ENCODE results near the gene HNRNPUL2. TPM values are rescaled to one million over a fixed set of nuclear protein-coding genes. Genes with fewer than 3 reads are reported as not detected.
A peak's percentile ranks its signal among the peaks of the same experiment; 100 is the strongest.

The HNRNPUL2 gene
- total and polyA plus RNA-seq, 9 of the 15 experiments (the other 6 are each of a cell fraction or from before 2014, with no cell fraction given) = 0.89 to 44.3 (median 15.2) TPM

- no peak for TF ChIP-seq RBBP5 (IDR thresholded peaks at IDR 0.05; ENCODE audit: borderline replicate concordance, insufficient read depth, low read length, poor library complexity, severe bottlenecking)
- TF ChIP-seq ARID4B (CRISPR knock-in tag; IDR thresholded peaks at IDR 0.05) = 0 out of 2 replicates have a peak, but pooled peaks have one; percentile 24
- no peak for TF ChIP-seq NFYB (IDR thresholded peaks at IDR 0.05; ENCODE audit: extremely low read depth, insufficient read length)
- no peak; the same call in 1 of the 2 replicates for TF ChIP-seq TOE1 (IDR thresholded peaks at IDR 0.05; ENCODE audit: borderline replicate concordance)
- no peak for TF ChIP-seq TOE1 (CRISPR knock-in tag; IDR thresholded peaks at IDR 0.05; ENCODE audit: borderline replicate concordance, low read depth)
- TF ChIP-seq SRF (CRISPR knock-in tag; IDR thresholded peaks at IDR 0.05) = no peak
- TF ChIP-seq FOXO4 (CRISPR knock-in tag; IDR thresholded peaks at IDR 0.05) = 0 out of 2 replicates have a peak, but pooled peaks have one; percentile 4
- peak; percentile 25; the same call in 1 of the 2 replicates for TF ChIP-seq CHD2 (IDR thresholded peaks at IDR 0.05; ENCODE audit: low read depth, low read length)
- 0 out of 2 replicates have a peak, but pooled peaks have one; percentile 53 for TF ChIP-seq NFATC3 (IDR thresholded peaks at IDR 0.05)
- TF ChIP-seq TFE3 (CRISPR knock-in tag; IDR thresholded peaks at IDR 0.05) = no peak
- TF ChIP-seq TEAD1 (CRISPR knock-in tag; IDR thresholded peaks at IDR 0.05) = no peak
- no peak for TF ChIP-seq KLF13 (tag; IDR thresholded peaks at IDR 0.05; ENCODE audit: borderline replicate concordance, low read depth)
- no peak for TF ChIP-seq ZNF239 (CRISPR knock-in tag; IDR thresholded peaks at IDR 0.05)
- no peak for TF ChIP-seq JUNB (CRISPR knock-in tag; conservative IDR thresholded peaks at IDR 0.05)
- no peak for TF ChIP-seq GATAD2B (IDR thresholded peaks at IDR 0.05; ENCODE audit: borderline replicate concordance)
- TF ChIP-seq ZNF586 (CRISPR knock-in tag; conservative IDR thresholded peaks at IDR 0.05) = no peak
- TF ChIP-seq C11orf30 (IDR thresholded peaks at IDR 0.05; ENCODE audit: low read depth) = no peak
- no peak for TF ChIP-seq TAF1 (IDR thresholded peaks at IDR 0.05; ENCODE audit: control insufficient read depth, extremely low read depth, insufficient read depth, low read length, severe bottlenecking)
- peak; percentile 9; the same call in 1 of the 2 replicates for TF ChIP-seq TEAD4 (IDR thresholded peaks at IDR 0.05; ENCODE audit: low read length)
- no peak for TF ChIP-seq TEAD4 (CRISPR knock-in tag; IDR thresholded peaks at IDR 0.05; ENCODE audit: borderline replicate concordance)
These were observed 61.5 kb downstream of the HNRNPUL2 start (continued) for GRCh38 chr11:62665599-62666258.
